HuH-7 (cell line): ENCODE results near the gene GRM8.
A peak's percentile ranks its signal among the peaks of the same experiment; 100 is the strongest.

Experiments used
- DNase-seq: peaks from one replicate; pipeline ENCODE4 v3.0.0; 2011; ENCODE audit warnings: low spot score

GRM8 gene

GRCh38 chr7:126657599-126658358 lies 595.0 kb downstream of the GRM8 start:
- peak; percentile 43 for DNase-seq

GRCh38 chr7:126657137-126657536 lies 595.6 kb downstream of the GRM8 start:
- no peak for DNase-seq

- DNase-seq, result no peak
Measured at GRCh38 chr7:126656165-126656564, 596.6 kb downstream of the GRM8 start.

GRCh38 chr7:126637538-126637937 lies 615.2 kb downstream of the GRM8 start:
- DNase-seq, result no peak

- DNase-seq, result no peak
Measured at GRCh38 chr7:126635545-126635944, 617.2 kb downstream of the GRM8 start.

- peak; percentile 37 for DNase-seq
Measured at GRCh38 chr7:126608339-126608776, 644.4 kb downstream of the GRM8 start.

GRCh38 chr7:126606331-126606730 lies 646.4 kb downstream of the GRM8 start:
- no peak for DNase-seq

- no peak for DNase-seq
Measured at GRCh38 chr7:126605553-126605952, 647.2 kb downstream of the GRM8 start.

- no peak for DNase-seq
Measured at GRCh38 chr7:126605056-126605455, 647.7 kb downstream of the GRM8 start.

GRCh38 chr7:126589068-126589684 lies 663.6 kb downstream of the GRM8 start:
- no peak for DNase-seq

GRCh38 chr7:126578338-126578737 lies 674.4 kb downstream of the GRM8 start:
- no peak for DNase-seq

GRCh38 chr7:126574276-126575250 lies 678.2 kb downstream of the GRM8 start:
- peak; percentile 1 for DNase-seq

GRCh38 chr7:126570845-126571244 lies 681.9 kb downstream of the GRM8 start:
- no peak for DNase-seq

- no peak for DNase-seq
Measured at GRCh38 chr7:126569402-126569801, 683.3 kb downstream of the GRM8 start.

- no peak for DNase-seq
Measured at GRCh38 chr7:126557271-126557670, 695.5 kb downstream of the GRM8 start.

- no peak for DNase-seq
Measured at GRCh38 chr7:126541406-126541805, 711.3 kb downstream of the GRM8 start.

GRCh38 chr7:126535176-126535575 lies 717.6 kb downstream of the GRM8 start:
- no peak for DNase-seq

GRCh38 chr7:126533715-126534114 lies 719.0 kb downstream of the GRM8 start:
- DNase-seq, result no peak

- DNase-seq, result no peak
Measured at GRCh38 chr7:126529833-126530232, 722.9 kb downstream of the GRM8 start.

GRCh38 chr7:126529254-126529653 lies 723.5 kb downstream of the GRM8 start:
- DNase-seq, result no peak

- DNase-seq, result no peak
Measured at GRCh38 chr7:126525906-126526305, 726.8 kb downstream of the GRM8 start.

- no peak for DNase-seq
Measured at GRCh38 chr7:126524967-126525366, 727.8 kb downstream of the GRM8 start.

GRCh38 chr7:126511046-126511445 lies 741.7 kb downstream of the GRM8 start:
- no peak for DNase-seq
